Measurements from ENCODE around the gene PCNX4.

The PCNX4 gene

DNA sequence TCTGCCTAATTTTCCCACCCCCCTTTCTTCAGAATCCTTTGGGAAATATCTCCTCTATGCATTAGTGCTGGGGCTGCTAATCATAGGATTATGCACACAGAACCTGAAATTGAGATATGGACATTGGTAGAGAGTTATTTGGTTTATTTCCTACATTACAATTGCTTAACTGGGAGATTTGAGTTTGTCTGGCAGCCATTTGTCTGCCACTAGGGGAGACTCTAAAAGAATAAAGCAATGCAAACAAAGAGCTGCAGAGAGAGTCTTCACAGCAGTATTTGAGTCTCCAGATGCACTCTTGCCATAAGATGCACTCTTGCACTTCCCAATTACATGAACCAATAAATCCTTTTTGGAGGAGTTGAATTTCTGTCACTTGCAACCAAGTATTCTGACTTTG lies 12.0 kb upstream of the PCNX4 start:
- no peak for DNase-seq (ENCODE audit: low read depth)
- no peak overlapping the region for H3K4me3 ChIP-seq (replicated peaks; ENCODE audit: low read depth, low read length)
- TF ChIP-seq, protein P1, sequence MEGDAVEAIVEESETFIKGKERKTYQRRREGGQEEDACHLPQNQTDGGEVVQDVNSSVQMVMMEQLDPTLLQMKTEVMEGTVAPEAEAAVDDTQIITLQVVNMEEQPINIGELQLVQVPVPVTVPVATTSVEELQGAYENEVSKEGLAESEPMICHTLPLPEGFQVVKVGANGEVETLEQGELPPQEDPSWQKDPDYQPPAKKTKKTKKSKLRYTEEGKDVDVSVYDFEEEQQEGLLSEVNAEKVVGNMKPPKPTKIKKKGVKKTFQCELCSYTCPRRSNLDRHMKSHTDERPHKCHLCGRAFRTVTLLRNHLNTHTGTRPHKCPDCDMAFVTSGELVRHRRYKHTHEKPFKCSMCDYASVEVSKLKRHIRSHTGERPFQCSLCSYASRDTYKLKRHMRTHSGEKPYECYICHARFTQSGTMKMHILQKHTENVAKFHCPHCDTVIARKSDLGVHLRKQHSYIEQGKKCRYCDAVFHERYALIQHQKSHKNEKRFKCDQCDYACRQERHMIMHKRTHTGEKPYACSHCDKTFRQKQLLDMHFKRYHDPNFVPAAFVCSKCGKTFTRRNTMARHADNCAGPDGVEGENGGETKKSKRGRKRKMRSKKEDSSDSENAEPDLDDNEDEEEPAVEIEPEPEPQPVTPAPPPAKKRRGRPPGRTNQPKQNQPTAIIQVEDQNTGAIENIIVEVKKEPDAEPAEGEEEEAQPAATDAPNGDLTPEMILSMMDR (IDR thresholded peaks at IDR 0.05; ENCODE audit: low read length, missing control alignments) = peak; percentile 26

DNA sequence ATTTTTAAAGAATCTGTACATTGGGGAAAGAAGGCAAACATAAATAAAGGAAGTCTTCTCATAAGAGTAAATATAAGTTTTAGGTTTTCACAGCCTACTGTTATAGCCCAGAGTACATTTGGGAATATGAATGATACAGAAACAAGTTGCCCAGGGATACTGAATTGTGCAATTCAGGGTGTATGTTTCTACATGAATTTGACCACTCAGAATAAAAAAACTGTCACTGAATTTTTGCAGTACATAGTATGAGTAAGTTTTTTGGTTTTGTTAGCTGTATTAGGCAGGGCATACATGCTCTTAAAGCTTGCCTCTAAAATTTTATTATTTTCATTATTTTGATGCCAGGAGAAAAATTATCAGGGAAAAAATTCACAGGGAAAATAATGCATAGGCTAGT lies 6.6 kb upstream of the PCNX4 start:
- H3K4me3 ChIP-seq (replicated peaks; ENCODE audit: low read depth, low read length) = no peak overlapping the region
- DNase-seq (ENCODE audit: low read depth) = peak; percentile 69
- TF ChIP-seq, protein P1 (IDR thresholded peaks at IDR 0.05; ENCODE audit: low read length, missing control alignments) = no peak

DNA sequence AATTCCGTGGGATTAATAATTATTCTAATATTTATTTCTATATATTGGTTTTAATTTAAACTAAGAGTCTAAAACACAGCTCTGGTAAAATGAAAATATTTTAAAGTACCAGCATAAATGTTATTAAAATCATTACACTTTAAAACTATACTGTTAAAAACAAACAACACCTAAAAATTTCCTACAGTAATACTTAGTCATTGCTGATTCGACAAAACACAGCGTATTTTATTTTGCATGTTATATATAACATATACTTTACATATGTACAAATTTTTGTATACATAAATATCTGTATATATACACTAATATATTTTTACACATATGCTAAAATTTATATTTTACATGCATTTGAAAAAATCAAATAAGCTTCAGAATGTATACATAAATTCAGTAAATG lies 6.0 kb upstream of the PCNX4 start:
- TF ChIP-seq, protein P1 (IDR thresholded peaks at IDR 0.05; ENCODE audit: low read length, missing control alignments) = no peak
- DNase-seq (ENCODE audit: low read depth) = no peak
- H3K4me3 ChIP-seq (replicated peaks; ENCODE audit: low read depth, low read length) = no peak overlapping the region

DNA sequence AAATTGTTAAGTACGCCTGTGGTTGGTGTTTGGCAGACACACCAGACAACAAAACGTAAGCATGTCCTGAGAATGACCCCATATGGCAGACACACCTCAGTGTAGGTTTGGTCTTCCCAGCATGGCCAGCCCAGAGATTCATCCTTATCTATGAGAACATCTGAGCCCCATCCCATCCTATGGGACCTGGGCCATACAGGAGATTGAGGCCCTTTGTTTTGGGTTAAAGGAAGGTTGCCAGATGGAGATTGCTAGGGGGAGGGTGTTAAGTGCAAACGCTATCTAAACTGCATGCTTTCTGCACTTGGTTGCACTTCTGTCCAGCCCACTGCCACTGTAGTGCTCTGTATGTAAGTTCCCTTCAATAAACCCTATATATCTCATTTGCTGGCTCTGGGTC lies 4.1 kb upstream of the PCNX4 start:
- TF ChIP-seq, protein P1 (IDR thresholded peaks at IDR 0.05; ENCODE audit: low read length, missing control alignments) = no peak
- DNase-seq (ENCODE audit: low read depth) = no peak
- no peak overlapping the region for H3K4me3 ChIP-seq (replicated peaks; ENCODE audit: low read depth, low read length)

DNA sequence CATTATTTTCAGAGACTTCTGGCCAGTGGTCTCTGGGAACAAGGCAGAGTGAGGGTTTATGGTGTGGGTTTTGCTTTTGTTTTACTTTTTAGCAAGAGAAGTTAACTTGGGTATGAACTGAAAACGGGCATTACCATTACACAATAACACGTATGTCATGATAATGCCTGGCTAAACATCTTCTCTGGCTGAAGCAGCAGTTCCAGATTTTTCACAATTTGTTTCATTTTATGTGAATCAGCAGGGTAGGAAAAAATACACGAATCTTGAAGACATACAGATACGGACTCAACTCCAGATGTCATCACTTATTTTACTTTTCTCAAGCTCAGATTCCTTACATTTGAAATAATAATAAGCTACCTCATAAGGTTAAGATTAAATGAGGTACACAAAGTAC lies 2.5 kb upstream of the PCNX4 start:
- TF ChIP-seq, protein P1 (IDR thresholded peaks at IDR 0.05; ENCODE audit: low read length, missing control alignments) = no peak
- no peak overlapping the region for H3K4me3 ChIP-seq (replicated peaks; ENCODE audit: low read depth, low read length)
- no peak for DNase-seq (ENCODE audit: low read depth)

DNA sequence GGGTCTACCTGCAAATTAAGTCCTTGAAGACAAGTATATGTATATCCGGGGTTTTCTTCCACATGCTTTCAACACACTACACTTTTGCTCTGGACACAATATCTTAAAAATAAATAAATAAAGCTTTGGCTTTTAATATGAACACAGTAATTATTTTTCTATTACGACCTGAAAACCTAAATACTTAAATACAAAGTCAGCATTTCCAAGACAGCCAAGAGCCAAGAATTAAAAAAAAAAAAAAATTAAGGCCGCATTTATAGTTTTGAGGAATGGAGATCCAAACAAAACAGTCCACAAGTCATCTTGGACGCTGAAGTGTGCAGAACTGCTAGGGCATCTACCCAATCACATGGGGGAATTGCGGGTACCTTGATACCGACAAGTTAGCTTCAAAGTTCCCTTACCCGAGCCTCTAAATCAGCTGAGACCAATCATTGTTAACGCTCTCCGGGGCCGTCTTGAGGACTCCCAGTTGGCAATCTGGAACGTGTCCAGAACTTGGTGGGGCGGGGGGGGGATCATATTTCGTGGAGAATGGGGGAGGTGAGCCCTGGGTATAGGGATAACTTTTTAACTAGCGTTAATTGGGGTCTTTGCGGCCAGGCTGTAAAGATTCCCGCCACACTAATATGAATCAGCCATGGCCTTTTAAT lies 731 bp upstream of the PCNX4 start:
- TF ChIP-seq, protein P1 (IDR thresholded peaks at IDR 0.05; ENCODE audit: low read length, missing control alignments) = no peak
- peak; percentile 85 for DNase-seq (ENCODE audit: low read depth)
- H3K4me3 ChIP-seq (replicated peaks; ENCODE audit: low read depth, low read length) = peak overlapping the region; percentile 94

DNA sequence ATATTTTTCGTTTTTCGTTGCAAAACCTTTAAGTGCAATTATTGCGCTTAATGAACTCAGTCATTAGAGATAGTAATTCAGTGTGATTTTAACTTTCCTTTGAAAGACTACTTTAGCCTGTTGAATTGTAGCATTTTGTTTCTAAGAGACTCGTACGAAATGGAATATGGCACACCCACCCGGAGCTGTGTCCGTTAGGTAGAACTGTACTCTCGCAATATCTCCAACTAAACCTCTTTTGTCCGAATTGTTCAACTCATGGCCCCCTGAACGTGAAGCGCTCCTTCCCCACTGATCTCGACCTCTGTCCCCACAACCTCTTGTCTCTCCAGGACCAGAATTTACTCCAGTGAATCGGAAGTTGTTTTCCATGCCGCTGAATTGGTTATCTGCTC lies 800 bp downstream of the PCNX4 start:
- TF ChIP-seq, protein P1 (IDR thresholded peaks at IDR 0.05; ENCODE audit: low read length, missing control alignments) = no peak
- peak; percentile 55 for DNase-seq (ENCODE audit: low read depth)
- H3K4me3 ChIP-seq (replicated peaks; ENCODE audit: low read depth, low read length) = peak overlapping the region; percentile 94

All from fibroblast of pulmonary artery (primary cell).